Measurements from ENCODE around the gene GADD45B.
A peak's percentile ranks its signal among the peaks of the same experiment; 100 is the strongest.
"Not testable (repeated sequence)": the region's sequence is repeated elsewhere in the genome, so short reads cannot be mapped to it uniquely, and the experiment has no call there.

The GADD45B gene

DNA sequence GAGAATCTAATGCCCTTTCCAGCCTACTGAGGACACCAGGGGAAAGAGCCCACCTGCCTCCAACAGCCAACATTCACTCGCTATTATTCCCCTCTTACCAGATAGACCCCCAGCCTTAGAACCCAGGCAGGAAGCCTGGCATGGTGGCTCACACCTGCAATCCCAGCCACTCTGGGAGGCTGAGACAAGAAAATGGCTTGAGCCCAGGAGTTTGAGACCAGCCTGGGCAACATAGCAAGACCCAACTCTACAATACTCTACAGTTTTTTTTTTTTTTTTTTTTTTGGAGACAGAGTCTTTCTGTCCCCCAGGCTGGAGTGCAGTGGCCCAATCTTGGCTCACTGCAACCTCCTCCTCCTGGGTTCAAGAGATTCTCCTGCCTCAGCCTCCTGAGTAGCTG, 15.7 kb upstream of the GADD45B start:
- Histone ChIP-seq H3K4me3 (ENCODE audit: low read length) (no peak overlapping the region), H3K27me3 (replicated peaks; ENCODE audit: control insufficient read depth, insufficient read depth, low read length) (no peaks in the 10 kb centered on the region), H3K9ac (ENCODE audit: low read length) (no peak overlapping the region), H3K4me1 (ENCODE audit: control insufficient read depth, insufficient read depth, low read length) (peaks cover 17% of the 10 kb centered on the region), H3K9me3 (ENCODE audit: control insufficient read depth, low read length) (no peaks in the 10 kb centered on the region), H3K36me3 (ENCODE audit: control insufficient read depth, insufficient read depth, low read length, severe bottlenecking) (no peaks in the 10 kb centered on the region)
- DNase-seq (ENCODE audit: low read depth) = no peak

DNA sequence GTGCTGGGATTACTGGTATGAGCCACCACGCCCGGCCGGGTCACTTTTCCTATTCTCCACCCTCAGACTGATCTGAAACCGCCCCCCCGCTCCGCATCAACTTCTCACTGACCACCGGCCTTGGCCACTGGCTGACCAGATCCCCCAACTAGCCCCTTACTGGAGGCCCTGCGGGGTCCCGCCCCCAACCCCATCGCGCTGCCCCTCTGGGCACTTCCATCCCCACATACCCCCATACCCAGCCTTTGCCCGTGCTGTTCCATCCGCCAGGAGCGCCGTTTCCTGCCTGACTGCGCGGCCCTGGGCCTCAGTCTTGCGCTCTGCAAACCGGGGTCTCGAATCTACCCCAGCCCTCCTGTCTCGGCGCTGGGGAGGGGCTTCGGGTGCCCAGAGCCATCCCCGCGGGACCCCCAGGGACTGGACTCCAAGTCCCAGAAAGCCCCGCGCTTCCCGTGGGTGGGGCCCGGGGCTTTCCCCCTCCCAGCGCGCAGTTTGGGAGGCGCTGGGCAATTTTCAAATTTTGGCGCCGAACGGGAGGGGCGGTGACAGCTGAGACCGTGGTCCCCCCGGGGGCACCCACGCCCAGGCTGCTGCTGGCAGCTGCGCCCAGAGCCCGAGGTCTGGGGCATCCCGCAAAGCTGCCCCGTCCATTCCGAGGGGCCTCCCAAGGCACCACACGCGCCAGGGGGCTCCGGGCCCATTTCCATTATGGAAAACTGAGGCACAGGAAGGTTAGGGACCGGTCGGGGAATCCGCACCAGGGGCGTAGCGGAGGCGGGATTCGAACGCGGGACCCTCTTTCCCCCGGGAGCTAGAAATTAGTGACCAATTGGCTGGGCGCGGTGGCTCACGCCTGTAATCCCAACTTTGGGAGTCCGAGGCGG, 13.9 kb upstream of the GADD45B start:
- Histone ChIP-seq H3K27me3 (replicated peaks; ENCODE audit: control insufficient read depth, insufficient read depth, low read length) (no peaks in the 10 kb centered on the region), H3K4me3 (ENCODE audit: low read length) (peak overlapping the region; percentile 86), H3K36me3 (ENCODE audit: control insufficient read depth, insufficient read depth, low read length, severe bottlenecking) (no peaks in the 10 kb centered on the region), H3K9me3 (ENCODE audit: control insufficient read depth, low read length) (no peaks in the 10 kb centered on the region), H3K9ac (ENCODE audit: low read length) (peak overlapping the region; percentile 79), H3K4me1 (ENCODE audit: control insufficient read depth, insufficient read depth, low read length) (peaks cover 11% of the 10 kb centered on the region)
- DNase-seq (ENCODE audit: low read depth) = peak; percentile 73

DNA sequence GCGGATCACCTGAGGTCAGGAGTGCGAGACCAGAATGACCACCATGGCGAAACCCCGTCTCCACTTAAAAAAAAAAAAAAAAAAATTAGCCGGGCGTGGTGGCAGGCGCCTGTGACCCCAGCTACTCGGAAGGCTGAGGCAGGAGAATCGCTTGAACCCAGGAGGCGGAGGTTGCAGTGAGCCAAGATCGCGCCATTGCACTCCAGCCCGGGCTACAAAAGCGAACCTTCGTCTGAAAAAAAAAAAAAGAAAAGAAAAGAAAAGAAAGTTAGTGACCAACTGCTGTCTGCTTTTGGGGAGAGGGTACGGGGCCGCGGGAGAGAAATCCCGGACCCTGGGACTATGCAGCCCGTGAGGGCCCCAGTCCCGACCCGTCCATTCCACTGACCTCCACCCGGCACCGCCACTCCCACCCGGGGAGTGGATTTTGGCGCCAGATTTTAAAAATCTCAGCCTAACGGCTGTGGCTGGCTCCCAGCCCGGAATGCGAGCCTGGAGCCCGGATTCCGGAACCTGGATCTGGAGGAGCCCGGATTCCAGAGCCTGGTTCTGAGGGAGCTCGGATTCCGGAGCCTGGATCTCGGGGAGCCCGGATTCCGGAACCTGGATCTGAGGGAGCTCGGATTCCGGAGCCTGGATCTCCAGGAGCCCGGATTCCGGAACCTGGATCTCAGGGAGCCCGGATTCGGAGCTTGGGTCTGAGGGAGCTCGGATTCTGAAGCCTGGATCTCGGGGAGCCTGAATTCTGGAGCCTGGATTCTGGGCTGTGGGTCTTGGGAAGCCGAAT, 13.1 kb upstream of the GADD45B start:
- Histone ChIP-seq H3K9me3 (ENCODE audit: control insufficient read depth, low read length) (no peaks in the 10 kb centered on the region), H3K27me3 (replicated peaks; ENCODE audit: control insufficient read depth, insufficient read depth, low read length) (no peaks in the 10 kb centered on the region), H3K9ac (ENCODE audit: low read length) (peak overlapping the region; percentile 79), H3K36me3 (ENCODE audit: control insufficient read depth, insufficient read depth, low read length, severe bottlenecking) (no peaks in the 10 kb centered on the region), H3K4me1 (ENCODE audit: control insufficient read depth, insufficient read depth, low read length) (peaks cover 7% of the 10 kb centered on the region), H3K4me3 (ENCODE audit: low read length) (peak overlapping the region; percentile 86)
- peak; percentile 96 for DNase-seq (ENCODE audit: low read depth)

DNA sequence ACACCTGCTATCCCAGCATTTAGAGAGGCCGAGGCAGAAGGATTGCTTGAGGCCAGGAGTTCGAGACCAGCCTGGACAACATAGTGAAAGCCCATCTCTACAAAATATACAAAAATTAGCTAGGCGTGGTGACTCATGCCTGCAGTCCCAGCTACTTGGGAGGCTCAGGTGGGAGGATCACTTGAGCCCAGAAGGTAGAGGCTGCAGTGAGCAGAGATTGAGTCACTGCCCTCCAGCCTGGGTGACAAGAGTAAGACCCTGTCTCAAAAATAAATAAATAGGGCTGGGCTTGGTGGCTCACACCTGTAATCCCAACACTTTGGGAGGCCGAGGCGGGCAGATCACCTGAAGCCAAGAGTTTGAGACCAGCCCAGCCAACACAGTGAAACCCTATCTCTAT, 12.2 kb upstream of the GADD45B start:
- H3K4me1 ChIP-seq (ENCODE audit: control insufficient read depth, insufficient read depth, low read length); H3K9ac ChIP-seq (ENCODE audit: low read length); H3K4me3 ChIP-seq (ENCODE audit: low read length); H3K36me3 ChIP-seq (ENCODE audit: control insufficient read depth, insufficient read depth, low read length, severe bottlenecking); H3K27me3 ChIP-seq (replicated peaks; ENCODE audit: control insufficient read depth, insufficient read depth, low read length); DNase-seq (ENCODE audit: low read depth); H3K9me3 ChIP-seq (ENCODE audit: control insufficient read depth, low read length): not testable (repeated sequence)

DNA sequence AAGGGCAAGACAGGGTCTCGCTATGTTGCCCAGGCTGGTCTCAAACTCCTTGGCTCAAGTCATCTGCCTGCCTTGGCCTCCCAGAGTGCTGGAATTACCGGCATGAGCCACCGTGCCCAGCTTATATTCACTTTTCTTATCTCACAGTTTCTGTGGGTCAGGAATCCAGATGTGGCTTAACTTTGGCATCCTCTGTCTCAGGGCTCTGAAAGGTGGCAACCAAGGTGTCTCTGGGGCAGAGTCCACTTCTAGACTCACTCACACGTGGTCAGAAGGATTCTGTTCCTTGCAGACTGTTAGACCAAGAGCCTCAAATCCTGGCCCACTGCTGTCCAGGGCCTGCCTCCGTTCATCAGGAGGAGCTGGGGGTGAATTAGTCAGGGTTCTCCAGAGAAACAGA, 11.5 kb upstream of the GADD45B start:
- DNase-seq (ENCODE audit: low read depth) = no peak
- Histone ChIP-seq H3K9me3 (ENCODE audit: control insufficient read depth, low read length) (no peaks in the 10 kb centered on the region), H3K36me3 (ENCODE audit: control insufficient read depth, insufficient read depth, low read length, severe bottlenecking) (no peaks in the 10 kb centered on the region), H3K4me3 (ENCODE audit: low read length) (no peak overlapping the region), H3K27me3 (replicated peaks; ENCODE audit: control insufficient read depth, insufficient read depth, low read length) (no peaks in the 10 kb centered on the region), H3K9ac (ENCODE audit: low read length) (no peak overlapping the region), H3K4me1 (ENCODE audit: control insufficient read depth, insufficient read depth, low read length) (peaks cover 12% of the 10 kb centered on the region)

DNA sequence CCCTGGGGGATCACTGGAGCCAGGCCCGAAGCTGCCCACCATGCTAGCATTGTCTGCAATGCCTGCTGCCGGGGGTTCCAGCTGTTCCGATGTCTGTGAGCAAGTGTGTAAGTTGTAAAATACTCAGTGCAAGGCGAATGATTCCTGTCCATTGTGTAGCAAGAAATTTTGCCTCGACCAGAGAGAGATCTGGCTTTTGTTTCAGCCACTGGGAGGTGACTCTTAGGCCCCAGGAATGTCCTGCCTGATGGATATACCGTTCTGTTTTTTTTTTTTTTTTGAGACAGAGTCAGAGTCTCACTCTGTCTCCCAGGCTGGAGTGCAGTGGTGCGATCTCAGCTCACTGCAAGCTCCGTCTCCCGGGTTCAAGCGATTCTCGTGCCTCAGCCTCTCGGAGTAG, 7.3 kb upstream of the GADD45B start:
- Histone ChIP-seq H3K9me3 (ENCODE audit: control insufficient read depth, low read length) (no peaks in the 10 kb centered on the region), H3K4me1 (ENCODE audit: control insufficient read depth, insufficient read depth, low read length) (peaks cover 11% of the 10 kb centered on the region), H3K4me3 (ENCODE audit: low read length) (no peak overlapping the region), H3K9ac (ENCODE audit: low read length) (no peak overlapping the region), H3K36me3 (ENCODE audit: control insufficient read depth, insufficient read depth, low read length, severe bottlenecking) (no peaks in the 10 kb centered on the region), H3K27me3 (replicated peaks; ENCODE audit: control insufficient read depth, insufficient read depth, low read length) (no peaks in the 10 kb centered on the region)
- no peak for DNase-seq (ENCODE audit: low read depth)

DNA sequence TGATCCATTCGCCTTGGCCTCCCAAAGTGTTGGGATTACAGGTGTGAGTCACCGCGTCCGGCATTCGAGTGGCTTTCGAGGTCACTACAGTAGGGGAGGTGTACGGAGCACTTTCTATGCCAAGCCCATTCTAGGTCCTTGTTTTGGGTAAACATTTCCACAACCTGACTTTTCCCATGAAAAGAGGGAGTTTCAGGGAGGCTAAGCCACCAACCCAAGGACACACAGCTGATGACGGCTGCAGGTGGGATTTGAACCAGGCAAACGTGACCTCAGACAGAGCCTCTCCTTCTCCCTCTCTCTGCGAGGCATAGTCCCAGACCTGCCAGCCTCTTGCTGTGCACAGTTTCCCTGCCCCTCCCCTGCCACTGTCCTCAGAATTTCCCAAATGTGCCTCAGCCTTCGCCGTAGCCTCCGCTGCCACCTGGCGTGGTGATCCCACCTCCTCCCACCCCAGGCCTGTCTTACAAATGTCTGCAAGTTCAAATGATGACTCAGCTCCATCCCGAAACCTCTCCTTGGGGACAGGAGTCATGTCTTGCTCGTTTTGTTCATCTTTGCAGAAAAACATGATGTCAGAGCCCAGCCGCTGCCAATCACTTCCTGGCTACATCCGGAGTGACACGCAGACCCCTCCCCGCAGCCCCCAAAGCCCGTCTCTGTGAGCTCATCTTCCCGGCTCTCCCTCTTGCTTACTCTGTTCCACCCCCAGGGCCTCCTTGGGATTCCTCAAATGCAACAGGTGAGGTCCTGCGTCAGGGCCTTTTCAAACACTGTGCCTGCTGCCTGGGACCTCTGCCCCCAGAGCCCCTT, 6.6 kb upstream of the GADD45B start:
- Histone ChIP-seq H3K36me3 (ENCODE audit: control insufficient read depth, insufficient read depth, low read length, severe bottlenecking) (no peaks in the 10 kb centered on the region), H3K27me3 (replicated peaks; ENCODE audit: control insufficient read depth, insufficient read depth, low read length) (no peaks in the 10 kb centered on the region), H3K4me3 (ENCODE audit: low read length) (no peak overlapping the region), H3K9me3 (ENCODE audit: control insufficient read depth, low read length) (no peaks in the 10 kb centered on the region), H3K4me1 (ENCODE audit: control insufficient read depth, insufficient read depth, low read length) (peaks cover 11% of the 10 kb centered on the region), H3K9ac (ENCODE audit: low read length) (no peak overlapping the region)
- peak; percentile 43 for DNase-seq (ENCODE audit: low read depth)

DNA sequence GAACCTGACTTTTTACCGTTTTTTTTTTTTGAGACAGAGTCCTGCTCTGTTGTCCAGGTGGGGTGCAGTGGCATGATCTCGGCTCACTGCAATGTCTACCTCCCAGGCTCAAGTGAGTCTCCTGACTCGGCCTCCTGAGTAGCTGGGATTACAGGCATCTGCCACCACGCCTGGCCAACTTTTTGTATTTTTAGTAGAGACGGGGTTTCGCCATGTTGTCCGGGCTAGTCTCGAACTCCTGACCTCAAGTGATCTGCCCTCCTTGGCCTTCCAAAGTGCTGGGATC, 6.1 kb upstream of the GADD45B start:
- H3K4me3 ChIP-seq (ENCODE audit: low read length); H3K9me3 ChIP-seq (ENCODE audit: control insufficient read depth, low read length); DNase-seq (ENCODE audit: low read depth); H3K9ac ChIP-seq (ENCODE audit: low read length); H3K36me3 ChIP-seq (ENCODE audit: control insufficient read depth, insufficient read depth, low read length, severe bottlenecking); H3K27me3 ChIP-seq (replicated peaks; ENCODE audit: control insufficient read depth, insufficient read depth, low read length): not testable (repeated sequence)
- peaks cover 12% of the 10 kb centered on the region for H3K4me1 ChIP-seq (ENCODE audit: control insufficient read depth, insufficient read depth, low read length)

DNA sequence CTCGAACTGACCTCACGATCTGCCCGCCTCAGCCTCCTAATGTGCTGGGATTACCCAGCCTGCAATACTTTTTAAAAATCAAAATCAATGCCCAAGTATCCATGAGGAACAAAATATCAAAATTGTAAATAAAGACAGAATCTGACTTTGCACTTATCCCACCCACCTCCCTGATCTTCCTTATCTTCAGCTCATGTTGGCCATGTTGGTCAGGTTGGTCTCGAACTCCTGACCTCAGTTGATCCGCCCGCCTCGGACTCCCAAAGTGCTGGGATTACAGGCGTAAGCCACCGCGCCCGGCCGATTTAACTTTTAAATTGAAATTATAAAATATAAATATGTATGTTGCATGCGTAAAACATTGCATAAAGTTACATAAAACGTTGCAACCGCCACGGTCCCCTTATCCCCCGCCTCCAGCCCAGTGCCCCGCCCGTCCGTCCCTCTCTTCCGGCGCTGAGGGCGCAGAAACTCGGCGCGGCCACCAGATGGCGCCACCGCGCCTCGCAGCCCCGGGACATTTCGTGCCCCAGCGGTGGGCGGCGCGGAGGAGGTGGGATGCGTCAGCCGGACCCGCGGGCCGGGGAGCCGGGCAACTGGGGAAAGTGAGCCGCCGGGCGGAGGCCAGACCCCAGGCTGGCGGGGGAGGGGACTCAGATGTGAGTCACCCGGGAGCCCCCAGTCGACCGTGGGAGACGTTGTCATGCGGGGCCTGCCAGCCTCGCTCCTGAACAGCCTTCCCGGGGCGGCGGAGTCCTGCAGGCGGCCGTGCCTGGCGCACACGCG, 1.5 kb upstream of the GADD45B start:
- peaks cover 17% of the 10 kb centered on the region for H3K36me3 ChIP-seq (ENCODE audit: control insufficient read depth, insufficient read depth, low read length, severe bottlenecking)
- peak; percentile 96 for DNase-seq (ENCODE audit: low read depth)
- H3K4me1 ChIP-seq (ENCODE audit: control insufficient read depth, insufficient read depth, low read length) = peaks cover 8% of the 10 kb centered on the region
- no peaks in the 10 kb centered on the region for H3K27me3 ChIP-seq (replicated peaks; ENCODE audit: control insufficient read depth, insufficient read depth, low read length)
- H3K9me3 ChIP-seq (ENCODE audit: control insufficient read depth, low read length) = no peaks in the 10 kb centered on the region
- peak overlapping the region; percentile 89 for H3K9ac ChIP-seq (ENCODE audit: low read length)
- H3K4me3 ChIP-seq (ENCODE audit: low read length) = peak overlapping the region; percentile 84

DNA sequence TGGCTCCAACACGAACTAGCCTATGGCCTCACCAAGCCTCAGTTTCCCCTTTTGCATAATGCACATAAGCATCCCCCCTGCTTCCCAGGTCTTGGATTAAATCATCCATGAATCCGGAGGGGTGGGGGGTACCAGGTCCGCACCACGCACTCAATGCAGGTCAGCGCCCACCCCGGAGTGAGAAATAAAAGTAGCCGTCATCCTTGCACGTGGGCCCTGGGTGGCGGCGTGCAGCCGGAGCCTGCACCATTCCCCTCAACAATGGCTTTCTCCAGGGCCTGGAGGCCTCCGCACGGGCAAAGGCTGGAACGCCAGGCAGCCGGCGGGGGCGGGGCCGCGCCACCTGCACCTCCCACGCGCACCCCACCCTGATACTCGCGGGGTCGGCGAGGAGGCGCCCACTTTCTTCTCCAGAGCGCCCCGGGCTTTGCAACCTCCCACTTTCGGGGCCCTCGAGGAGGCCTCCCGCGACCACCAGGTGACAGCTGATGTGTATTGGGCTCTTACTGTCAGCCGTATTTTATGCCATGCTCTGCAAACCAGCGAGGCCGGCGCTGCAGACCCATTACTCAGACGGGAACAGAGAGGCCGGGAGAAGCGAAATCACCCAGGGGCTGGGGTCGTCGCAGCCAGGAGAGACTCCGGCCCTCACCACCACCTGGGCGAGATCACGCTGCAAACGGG, 767 bp upstream of the GADD45B start:
- peaks cover 17% of the 10 kb centered on the region for H3K36me3 ChIP-seq (ENCODE audit: control insufficient read depth, insufficient read depth, low read length, severe bottlenecking)
- peak overlapping the region; percentile 89 for H3K9ac ChIP-seq (ENCODE audit: low read length)
- peaks cover 3% of the 10 kb centered on the region for H3K4me1 ChIP-seq (ENCODE audit: control insufficient read depth, insufficient read depth, low read length)
- peak overlapping the region; percentile 84 for H3K4me3 ChIP-seq (ENCODE audit: low read length)
- peak; percentile 69 for DNase-seq (ENCODE audit: low read depth)
- no peaks in the 10 kb centered on the region for H3K27me3 ChIP-seq (replicated peaks; ENCODE audit: control insufficient read depth, insufficient read depth, low read length)
- no peaks in the 10 kb centered on the region for H3K9me3 ChIP-seq (ENCODE audit: control insufficient read depth, low read length)
